ENCODE data around the gene COL5A3. TPM values are rescaled to one million over a fixed set of nuclear protein-coding genes. Genes with fewer than 3 reads are reported as not detected.

The COL5A3 gene
- total and polyA plus RNA-seq, 2 of the 13 experiments (the other 11 are each of a cell fraction or from before 2014, with no cell fraction given) = 0.02 TPM; not detected in 1

- TF ChIP-seq ZNF362 (CRISPR knock-in tag; IDR thresholded peaks at IDR 0.05; ENCODE audit: borderline replicate concordance) = peak; percentile 77; the same call in 1 of the 2 replicates
- TF ChIP-seq ZMYM4 (CRISPR knock-in tag; IDR thresholded peaks at IDR 0.05) = peak; percentile 21; the same call in 1 of the 2 replicates
- 0 out of 2 replicates have a peak, but pooled peaks have one; percentile 25 for TF ChIP-seq TAF1 (CRISPR knock-in tag; IDR thresholded peaks at IDR 0.05)
- peak; percentile 19; the same call in 1 of the 2 replicates for TF ChIP-seq MYC (CRISPR knock-in tag; IDR thresholded peaks at IDR 0.05; ENCODE audit: borderline replicate concordance)
- TF ChIP-seq BCLAF1 (IDR thresholded peaks at IDR 0.05) = no peak
- no peak for TF ChIP-seq SAP130 (CRISPR knock-in tag; IDR thresholded peaks at IDR 0.05; ENCODE audit: low read depth)
- TF ChIP-seq ZNF792 (CRISPR knock-in tag; IDR thresholded peaks at IDR 0.05) = no peak
- no peak for TF ChIP-seq SP1 (IDR thresholded peaks at IDR 0.05)
- TF ChIP-seq SP1 (CRISPR knock-in tag; IDR thresholded peaks at IDR 0.05) = peak; percentile 89
- TF ChIP-seq NCOA2 (CRISPR knock-in tag; IDR thresholded peaks at IDR 0.05) = no peak
- TF ChIP-seq ATRX (CRISPR knock-in tag; IDR thresholded peaks at IDR 0.05; ENCODE audit: borderline replicate concordance) = no peak
- no peak for TF ChIP-seq CAMTA2 (CRISPR knock-in tag; IDR thresholded peaks at IDR 0.05; ENCODE audit: borderline replicate concordance)
- peak; percentile 40 for TF ChIP-seq HNRNPLL (IDR thresholded peaks at IDR 0.05; ENCODE audit: low read depth, low read length, poor library complexity, severe bottlenecking)
- TF ChIP-seq CEBPB (IDR thresholded peaks at IDR 0.05; ENCODE audit: borderline replicate concordance, low read depth, low read length) = peak; percentile 80
- no peak for TF ChIP-seq ZBTB1 (CRISPR knock-in tag; IDR thresholded peaks at IDR 0.05; ENCODE audit: borderline replicate concordance)
- TF ChIP-seq ELF3 (CRISPR knock-in tag; IDR thresholded peaks at IDR 0.05) = no peak
- TF ChIP-seq ZNF501 (CRISPR knock-in tag; IDR thresholded peaks at IDR 0.05) = 0 out of 2 replicates have a peak, but pooled peaks have one; percentile 31
- 0 out of 2 replicates have a peak, but pooled peaks have one; percentile 42 for TF ChIP-seq JUN (CRISPR knock-in tag; IDR thresholded peaks at IDR 0.05)
- TF ChIP-seq TEAD3 (CRISPR knock-in tag; optimal IDR thresholded peaks at IDR 0.05; ENCODE audit: borderline replicate concordance) = peak; percentile 48
- 0 out of 2 replicates have a peak, but pooled peaks have one; percentile 37 for TF ChIP-seq SALL2 (CRISPR knock-in tag; IDR thresholded peaks at IDR 0.05)
- TF ChIP-seq ZBTB39 (CRISPR knock-in tag; IDR thresholded peaks at IDR 0.05) = no peak
- no peak for TF ChIP-seq HDAC2 (CRISPR knock-in tag; IDR thresholded peaks at IDR 0.05)
- 0 out of 2 replicates have a peak, but pooled peaks have one; percentile 35 for TF ChIP-seq HINFP (CRISPR knock-in tag; IDR thresholded peaks at IDR 0.05; ENCODE audit: low read depth)
Observed at GRCh38 chr19:9934132-9934950, 76.0 kb downstream of the COL5A3 start (continued).
